HG02678 (cell line): ENCODE measurements around the gene MYBBP1A.

Source experiments
- ATAC-seq: cut with Tn5 transposase; IDR thresholded peaks from one replicate; pipeline ENCODE4 v1.9.1; 2021; ENCODE audit warnings: mild to moderate bottlenecking, moderate library complexity; ENCODE audit not compliant: unreplicated experiment

MYBBP1A gene

GRCh38 chr17:4538236-4539002 lies 16.8 kb downstream of the MYBBP1A start:
- ATAC-seq = no peak

GRCh38 chr17:4537451-4538235 lies 17.5 kb downstream of the MYBBP1A start:
- no peak for ATAC-seq

GRCh38 chr17:4536742-4537411 lies 18.3 kb downstream of the MYBBP1A start:
- no peak for ATAC-seq

- no peak for ATAC-seq
Measured at GRCh38 chr17:4536259-4536741, 18.9 kb downstream of the MYBBP1A start.

GRCh38 chr17:4535667-4536258 lies 19.4 kb downstream of the MYBBP1A start:
- ATAC-seq = no peak

- no peak for ATAC-seq
Measured at GRCh38 chr17:4534928-4535666, 20.1 kb downstream of the MYBBP1A start.

GRCh38 chr17:4534515-4534914 lies 20.7 kb downstream of the MYBBP1A start:
- no peak for ATAC-seq

- no peak for ATAC-seq
Measured at GRCh38 chr17:4533523-4534504, 21.4 kb downstream of the MYBBP1A start.

- ATAC-seq = no peak
Measured at GRCh38 chr17:4532860-4533522, 22.2 kb downstream of the MYBBP1A start.

GRCh38 chr17:4531988-4532736 lies 23.0 kb downstream of the MYBBP1A start:
- ATAC-seq = no peak

- ATAC-seq = no peak
Measured at GRCh38 chr17:4530799-4531730, 24.1 kb downstream of the MYBBP1A start.

GRCh38 chr17:4529533-4530152 lies 25.5 kb downstream of the MYBBP1A start:
- ATAC-seq = no peak

- ATAC-seq = no peak
Measured at GRCh38 chr17:4527566-4528125, 27.5 kb downstream of the MYBBP1A start.

- no peak for ATAC-seq
Measured at GRCh38 chr17:4527134-4527533, 28.1 kb downstream of the MYBBP1A start.

GRCh38 chr17:4525691-4526397 lies 29.3 kb downstream of the MYBBP1A start:
- no peak for ATAC-seq

- no peak for ATAC-seq
Measured at GRCh38 chr17:4523946-4524345, 31.2 kb downstream of the MYBBP1A start.
